NOMO-1 treated with DMSO at 0.1 percent for 48 hours (cell line): ENCODE results near the gene FGD2.

Source experiments
- DNase-seq: peaks from one replicate; lab custom pipeline; 2025; ENCODE audit not compliant: unreplicated experiment; lab: John Stamatoyannopoulos, UW

FGD2 gene

DNA sequence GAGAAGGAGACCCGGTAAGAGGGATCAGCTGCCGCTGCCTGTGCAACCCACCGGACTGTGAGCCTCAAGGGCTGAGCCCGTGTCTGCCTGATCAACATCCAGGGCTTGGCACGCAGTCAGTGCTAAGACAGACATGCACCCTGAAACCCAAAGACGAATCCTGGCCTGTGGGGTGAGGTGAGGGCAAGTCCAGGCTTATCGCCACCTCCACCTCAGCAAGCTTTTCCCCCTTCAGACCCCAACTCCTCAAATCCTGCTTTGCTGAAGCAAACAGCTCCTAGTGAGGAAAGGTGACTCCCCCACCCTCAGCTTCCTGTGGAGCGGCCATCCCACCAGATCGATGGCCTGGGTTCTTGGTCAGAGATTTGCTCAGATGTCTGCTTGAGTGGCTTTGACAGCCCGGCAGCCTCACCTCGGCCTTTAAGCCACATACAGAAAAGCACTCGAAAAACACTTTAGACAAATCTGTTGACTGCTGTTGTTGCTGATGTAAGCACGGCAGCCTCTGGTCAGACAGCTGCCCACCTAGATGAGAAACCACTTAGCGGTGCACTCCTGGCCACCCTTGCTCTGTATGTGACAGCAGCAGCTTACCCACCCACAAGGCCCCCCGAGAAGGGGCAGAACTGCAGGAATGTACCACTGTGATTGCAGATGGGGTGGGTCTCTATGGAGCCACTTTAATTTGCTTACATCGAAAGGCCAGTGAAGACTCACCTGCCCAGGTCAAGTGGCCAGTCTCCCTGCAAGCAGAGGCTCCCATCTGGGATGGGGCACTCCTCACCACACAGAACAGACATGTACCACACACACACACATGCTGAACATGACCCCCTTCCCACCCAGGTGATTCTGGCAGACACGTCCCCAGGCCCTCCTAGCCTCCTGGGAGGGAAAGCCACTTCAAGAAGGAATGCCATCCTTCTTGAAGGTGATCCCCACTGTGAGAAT is 34.3 kb upstream of the FGD2 start:
- DNase-seq, result no peak

DNA sequence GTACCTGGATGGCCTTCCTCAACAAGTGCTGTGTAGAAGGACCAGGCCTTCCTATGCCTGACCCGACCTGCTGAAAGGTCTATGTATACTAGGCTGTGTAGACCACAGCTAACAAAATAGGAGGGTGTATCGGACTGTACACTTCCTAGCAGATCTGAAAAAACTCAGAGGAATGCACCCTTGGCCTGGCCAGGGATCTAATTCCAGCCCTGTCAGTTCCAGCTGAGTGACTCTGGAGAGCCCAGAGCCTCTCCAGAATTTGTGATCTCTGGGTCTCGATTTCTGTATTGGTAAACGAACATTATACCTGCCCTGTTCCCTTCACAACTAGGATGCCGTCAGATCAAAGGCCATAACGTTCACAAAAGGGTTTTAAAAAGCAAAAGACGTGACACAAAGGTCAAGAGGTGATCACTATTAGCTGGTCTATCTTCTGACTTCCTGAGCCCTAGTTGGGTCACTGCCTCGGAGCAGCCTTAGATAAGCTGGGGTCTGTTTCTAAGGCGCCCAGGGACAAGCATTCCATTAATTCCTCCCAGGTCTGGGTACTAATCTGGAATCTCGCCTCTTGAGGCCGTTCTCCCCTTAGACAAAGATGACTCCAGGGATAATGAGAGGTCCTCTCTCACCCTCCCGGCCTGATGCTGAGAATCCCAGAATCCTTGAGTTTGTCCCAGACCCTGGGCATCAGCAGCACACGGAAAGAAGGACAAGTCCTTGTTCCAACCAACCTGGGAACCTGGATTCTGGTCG is 33.4 kb upstream of the FGD2 start:
- no peak for DNase-seq

DNA sequence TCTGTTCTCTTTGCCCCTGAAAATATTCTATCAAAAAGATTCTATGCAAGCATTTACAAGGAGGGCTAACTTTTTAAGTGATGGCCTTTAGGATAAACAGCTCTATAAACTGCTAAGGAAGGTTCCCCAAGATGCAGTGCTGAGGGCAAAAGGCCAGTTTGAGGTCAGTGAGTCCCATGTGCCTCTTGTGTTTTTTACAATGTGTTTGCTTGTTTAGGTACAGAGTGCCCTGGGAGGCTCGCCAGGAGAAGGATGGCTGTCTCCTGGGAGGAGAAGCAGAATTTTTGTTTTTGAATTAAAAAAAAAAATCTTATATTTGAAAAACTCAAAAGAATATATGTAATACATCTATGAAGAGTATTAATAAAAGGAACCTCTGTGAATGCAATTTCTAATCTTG is 32.3 kb upstream of the FGD2 start:
- no peak for DNase-seq

DNA sequence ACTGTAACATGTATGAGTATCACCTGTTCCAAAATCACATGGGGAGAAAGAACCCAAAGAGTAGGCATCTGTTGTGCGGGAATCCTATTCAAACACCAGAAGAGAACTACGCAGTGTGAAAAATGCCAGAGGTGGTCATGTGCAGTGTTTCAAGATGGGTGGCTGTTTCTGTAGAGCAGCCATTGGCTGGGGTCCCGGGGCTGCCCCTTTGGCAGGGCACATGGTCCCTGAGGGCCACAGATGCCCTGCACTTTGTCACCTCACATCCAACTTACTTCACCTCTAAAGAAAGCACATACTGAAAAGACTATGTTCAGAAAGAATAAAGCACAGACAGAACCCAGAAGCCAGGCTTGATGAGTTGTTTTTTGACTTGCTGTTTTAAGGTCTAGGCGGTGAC is 31.8 kb upstream of the FGD2 start:
- no peak for DNase-seq

DNA sequence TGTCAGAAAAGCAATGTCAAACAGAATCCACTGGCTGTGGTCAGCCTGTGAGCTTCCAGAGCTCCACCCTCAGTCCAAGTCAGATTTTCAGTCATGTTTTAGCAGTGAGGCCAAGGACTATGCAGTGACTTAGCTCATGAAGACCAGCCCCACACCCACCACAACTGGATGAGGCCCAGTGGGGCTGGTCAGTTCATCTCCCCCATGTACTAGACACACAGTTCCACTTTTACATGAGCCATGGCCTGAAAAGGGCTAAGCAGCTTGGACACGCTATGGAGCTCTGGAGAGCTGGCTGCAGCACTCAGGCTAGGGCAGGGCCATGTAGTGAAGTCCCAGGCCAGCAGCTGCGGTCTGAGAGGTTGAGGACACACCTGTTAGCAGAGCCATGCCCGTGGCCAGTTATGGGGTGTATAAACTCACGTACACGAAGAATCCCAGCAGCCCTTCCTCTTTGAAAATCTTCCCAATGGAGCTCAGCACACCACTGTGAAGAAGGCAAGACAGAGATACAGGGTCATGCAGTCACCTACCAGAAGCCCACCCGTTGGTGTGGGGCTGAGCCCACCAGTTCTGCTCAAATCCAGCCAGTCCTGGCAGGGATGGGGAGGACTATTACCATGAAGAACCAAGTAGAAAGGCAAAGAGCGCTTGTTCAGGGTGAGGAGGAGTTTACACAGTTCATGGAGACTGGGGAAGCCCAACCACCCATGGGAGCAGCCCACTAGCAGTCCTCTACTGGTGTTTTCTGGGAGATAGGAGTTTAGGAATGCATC is 30.0 kb upstream of the FGD2 start:
- DNase-seq, result no peak

DNA sequence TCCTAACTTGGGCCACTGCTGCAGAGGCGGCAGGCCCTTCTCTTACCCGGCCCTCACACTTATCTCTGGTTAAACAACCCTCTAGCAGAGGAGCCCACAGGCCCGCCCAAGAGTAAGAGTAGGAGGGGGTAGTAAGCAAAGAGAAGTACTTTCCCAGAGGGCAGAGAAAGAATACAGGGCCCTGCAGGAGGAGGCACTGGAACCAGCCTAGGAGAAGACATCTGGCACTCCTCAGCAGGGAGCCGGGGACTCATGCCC is 29.5 kb upstream of the FGD2 start:
- no peak for DNase-seq

DNA sequence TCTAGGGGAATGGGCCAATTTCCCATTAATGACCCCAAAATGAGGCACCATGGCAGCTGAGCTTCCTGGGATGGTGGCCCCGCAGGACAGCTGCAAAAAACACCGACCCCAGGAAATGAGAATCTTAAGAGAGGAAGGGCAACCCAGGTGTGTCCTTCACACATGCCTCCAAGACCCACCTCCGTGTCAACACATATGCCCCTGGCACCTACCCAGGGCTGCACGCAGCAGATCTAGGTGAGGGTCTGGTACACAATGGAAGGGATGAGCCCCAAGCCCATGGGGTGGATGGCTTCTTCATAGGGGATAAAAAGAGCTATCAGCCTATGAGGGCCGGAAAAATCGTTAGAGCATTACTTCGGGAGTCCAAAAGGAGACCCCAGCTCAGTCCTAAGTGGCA is 28.9 kb upstream of the FGD2 start:
- DNase-seq, result no peak

DNA sequence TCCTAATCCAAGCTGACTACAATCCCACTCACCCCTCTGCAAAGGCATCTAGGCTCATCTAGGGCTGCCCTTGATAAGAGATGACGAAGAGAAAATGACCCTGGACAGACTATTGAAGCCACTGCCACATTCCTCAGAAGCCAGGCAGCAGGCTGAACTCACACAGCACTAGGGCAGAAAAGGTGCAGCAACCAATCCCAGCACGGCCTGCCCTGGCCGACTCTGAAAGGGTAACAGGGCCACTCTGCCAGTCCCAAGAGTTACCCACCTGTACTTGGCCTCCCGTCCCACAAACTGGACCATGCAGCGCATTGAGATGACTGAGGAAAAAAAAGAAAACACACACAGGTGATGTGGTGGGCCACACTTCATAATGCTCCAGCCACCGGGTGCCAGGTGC is 28.5 kb upstream of the FGD2 start:
- DNase-seq, result no peak

DNA sequence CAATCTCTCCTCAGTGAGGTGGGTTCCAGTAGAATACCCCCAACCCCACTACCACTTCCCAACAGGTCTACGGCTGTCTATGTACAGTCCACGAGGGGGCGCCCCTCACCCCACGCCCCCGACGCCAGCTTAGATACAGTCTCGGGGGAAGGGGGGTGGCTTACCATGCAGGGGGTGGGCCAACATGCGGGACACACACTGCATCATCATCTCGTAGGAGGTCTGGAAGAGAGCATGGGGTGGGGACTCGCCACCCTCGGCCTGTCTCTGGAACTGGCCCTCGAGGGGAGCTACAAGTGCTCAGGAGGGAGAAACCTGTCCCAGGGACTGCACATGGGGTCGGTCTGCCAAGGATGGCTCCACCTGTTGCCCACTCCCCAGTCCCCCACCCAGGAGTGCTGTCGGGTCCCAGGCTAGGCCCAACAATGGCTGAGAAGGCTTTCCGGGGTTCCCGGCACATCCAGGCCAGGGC is 27.9 kb upstream of the FGD2 start:
- DNase-seq, result no peak

DNA sequence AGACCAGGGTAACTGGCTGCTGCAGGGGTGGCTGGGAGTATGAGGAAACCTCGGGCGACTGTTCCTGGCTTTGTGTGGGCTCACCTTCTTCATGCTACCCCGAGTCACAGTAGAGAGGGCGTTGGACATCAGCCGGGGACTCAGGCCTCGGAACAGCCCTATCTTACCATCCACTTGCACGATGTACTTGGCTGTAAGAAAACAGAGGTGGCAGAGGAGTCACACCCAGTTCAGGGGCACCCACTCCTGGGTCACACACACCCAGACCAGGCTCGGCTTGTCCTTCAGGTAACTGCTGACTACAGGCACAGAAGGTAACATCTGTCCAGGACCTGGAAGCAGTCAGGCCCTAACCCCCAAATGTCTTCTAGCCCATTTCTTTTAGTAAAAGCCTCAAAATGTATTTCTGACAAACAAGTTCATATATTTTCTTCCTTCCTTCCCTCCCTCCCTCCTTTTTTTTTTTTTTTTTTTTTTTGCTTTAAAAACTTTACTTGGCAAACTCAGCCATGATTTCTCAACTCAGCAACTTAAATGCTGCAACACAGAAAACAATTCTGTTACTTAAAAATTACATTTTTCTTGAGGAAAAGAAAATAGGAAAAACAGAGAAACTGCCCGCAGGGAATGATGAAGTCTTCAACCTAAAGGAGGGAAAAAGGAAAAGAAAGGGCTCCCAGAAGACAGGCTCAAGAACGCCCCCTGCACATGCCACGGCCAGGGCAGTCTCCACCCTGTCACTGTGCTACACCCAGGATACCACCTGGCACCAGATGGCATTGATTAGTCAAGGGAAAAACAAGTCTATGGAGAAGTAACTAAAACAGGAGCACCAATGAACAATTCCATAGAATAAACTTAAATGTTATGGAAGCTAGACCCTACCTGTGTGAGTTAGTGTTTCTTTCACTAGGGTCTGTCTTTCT is 26.8 kb upstream of the FGD2 start:
- no peak for DNase-seq

DNA sequence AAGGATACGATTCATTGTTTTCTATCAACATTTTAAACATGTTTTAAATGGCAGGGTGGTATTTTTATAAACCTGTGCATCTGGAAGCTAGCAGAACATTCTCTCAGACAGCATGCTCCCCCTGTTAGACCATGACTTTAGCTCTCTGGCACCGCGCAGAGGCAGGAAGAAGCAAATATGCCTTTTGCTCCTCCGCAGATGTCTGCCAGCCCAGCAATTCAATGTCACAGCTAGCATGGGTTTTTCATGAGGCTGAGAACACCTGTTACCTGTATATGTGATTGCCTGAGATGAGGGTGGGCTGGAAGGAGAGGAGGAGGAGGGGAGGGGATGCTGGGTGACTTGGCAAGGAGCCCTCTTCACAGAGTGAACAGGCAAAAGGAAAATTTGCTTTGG is 26.1 kb upstream of the FGD2 start:
- DNase-seq, result no peak

DNA sequence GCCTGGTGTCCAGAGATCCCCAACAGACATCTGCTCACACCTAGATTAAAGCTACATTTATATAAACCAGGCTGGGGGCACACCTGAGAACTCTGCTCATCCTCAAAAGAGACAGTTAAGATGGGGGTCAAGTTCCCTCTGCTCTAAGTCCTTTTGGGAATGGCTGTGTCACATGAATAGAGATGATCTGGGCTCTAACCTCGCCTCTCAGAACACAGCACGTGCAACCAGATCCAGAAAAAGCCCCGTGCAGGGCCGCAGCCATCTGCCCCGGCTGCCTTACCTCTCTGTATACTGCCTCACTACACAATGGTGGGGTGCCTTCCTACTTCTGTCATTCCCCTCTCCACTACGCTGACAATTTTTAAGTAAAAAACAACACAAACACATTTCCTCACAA is 25.3 kb upstream of the FGD2 start:
- no peak for DNase-seq

DNA sequence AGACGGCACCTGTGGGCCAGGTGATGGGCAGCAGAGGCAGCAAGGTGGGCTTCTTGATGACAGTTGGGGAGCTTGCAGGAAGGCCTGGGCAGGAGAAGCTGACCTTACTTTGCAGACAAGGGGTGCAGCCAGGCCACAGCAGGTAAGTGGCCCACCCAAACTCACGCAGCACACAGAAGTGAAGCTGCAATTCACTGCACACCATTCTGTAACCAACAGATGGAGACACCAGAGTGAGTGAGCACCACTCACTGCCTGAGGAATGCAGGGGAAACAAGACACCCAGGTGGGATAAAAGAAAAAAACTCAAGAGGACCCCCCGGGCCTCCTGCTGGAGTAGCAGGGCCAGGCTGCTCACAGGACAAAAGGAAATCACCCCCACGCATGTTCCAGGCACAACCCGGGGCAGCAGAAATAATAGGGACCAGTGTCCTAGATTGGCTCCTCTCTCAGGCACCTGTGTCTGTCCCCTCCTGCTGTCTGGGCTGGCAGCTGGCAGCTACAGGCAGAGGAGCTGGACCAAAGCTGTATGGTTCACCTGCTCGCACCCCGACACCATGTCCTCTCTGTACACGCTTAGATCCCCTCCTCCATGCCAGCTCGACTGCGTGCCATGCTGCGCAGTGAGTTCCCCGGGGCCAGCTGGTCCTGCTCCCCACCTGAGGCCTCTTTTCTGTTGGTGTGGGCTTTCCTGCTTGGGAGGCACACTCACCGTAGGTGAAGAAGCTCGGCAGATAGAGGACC is 24.4 kb upstream of the FGD2 start:
- DNase-seq, result no peak

DNA sequence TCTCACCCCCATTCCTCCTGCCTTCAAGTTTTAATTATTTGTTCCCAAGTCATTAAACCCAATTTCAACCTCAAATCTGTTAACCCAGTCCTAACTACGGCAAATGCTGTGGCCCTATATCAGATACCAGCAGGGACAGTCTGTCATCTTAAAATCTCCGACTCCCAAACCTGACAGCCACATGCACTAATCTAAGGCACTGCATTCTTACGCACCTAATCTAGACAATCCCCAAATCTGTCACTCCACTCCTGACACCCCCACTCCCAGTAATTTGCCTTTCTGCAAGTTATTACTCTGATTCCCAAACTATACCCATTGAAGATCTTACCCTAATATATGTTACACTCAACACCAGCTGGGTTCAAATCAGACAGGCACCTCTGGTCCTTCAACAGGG is 21.9 kb upstream of the FGD2 start:
- no peak for DNase-seq

DNA sequence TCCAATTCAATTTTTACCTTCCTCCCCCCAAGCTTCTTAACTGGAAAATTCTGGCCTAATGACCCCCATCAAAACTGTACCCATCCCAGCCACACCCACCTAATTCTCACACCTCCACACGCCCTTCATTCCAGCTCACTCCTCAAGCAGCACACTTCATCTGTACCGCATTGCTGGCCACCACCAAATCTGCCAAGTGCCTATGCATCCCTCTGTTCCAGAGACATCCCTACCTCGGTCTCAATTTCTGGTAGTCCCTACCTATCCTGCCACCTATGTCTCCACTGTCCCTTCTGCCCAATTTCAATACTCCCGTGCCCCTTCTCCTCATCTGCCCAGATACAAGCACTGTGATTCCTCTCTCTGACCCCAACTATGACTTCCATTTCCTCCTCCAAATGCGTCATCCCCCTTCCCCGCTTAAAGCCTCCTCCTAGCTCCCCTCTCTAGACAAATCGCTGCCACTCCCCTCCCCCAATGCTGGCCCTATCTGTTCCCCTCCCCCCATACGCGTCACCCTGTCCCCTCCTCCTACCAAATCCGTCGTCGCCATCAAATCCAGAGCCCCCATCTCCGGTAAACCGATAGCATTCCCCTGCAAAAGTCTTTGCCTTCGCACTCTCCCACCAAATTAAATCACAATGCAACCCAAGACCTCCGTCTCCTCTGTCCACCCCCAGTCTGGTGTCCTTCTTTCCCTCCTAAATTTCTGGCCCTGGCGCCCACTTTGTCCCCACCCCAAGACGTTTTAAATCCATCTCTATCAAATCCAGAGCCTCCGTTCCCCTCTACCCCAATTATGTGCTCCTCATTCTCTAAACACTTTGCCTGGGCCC is 20.7 kb upstream of the FGD2 start:
- DNase-seq, result peak; percentile 42

DNA sequence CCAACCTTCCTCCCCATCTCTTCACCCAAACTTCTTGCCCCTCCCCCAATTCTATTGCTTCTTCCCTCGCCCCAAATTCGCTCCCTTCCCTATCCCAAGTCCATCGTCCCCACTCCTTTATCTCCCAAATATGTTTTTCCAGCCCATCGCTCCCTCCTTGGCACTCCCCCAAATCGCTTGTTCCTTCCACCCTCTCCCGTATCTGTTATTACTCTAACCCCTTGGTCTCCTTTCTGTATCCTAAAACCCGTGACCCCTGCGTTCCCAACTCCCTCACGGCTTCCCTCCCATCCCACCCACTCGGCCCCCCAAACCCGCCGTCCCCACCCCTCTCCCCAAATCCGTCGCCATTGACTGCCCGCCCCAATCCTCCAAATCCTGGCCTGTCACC is 20.0 kb upstream of the FGD2 start:
- DNase-seq, result no peak

DNA sequence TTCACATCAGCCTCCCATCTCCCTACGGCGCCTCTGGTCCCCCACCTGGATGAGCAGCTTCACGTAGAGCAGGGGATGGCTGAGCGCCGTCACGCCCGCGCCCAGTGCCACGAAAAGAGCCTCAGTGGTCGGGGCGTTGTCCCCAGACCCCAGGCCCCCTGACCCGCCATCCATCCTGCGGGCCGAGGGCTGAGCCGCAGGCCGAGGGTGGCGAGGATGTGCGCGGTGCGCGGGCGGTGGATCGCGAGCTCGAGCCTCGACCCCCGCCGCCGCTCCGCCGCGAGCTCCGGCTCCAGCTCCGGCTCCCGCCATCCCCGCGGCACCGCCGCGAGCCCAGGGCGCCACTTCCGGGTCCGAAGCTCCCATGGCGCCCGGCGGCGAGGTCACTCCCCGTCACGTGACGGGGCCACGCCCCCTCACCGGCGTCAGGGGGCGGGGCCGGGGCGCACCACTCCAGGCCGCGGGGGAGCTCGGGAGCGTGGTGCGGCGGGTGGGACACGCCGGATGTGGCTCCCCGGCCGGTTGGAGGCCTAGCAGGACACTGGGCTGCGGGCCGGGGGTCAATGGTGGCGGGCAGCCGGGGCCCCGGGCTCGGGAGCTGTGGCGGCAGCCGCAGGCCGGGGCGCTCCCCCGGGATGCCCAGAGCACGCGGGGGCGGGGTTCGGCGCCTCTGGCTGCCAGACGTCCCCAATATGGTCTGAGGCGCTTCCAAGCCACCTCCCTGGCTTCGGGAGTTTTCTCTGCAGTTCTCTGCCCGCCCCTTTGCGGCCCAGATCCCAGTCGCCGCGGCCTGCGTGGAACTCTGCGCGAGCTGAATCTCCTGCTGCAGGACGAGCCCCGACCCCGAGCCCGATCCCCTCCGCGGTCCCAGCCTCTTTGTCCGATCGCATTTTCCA is 19.4 kb upstream of the FGD2 start, which contains the start of gene MTCH1:
Gene MTCH1, minus strand, starts transcription at position 389 of the 896 bp plus-strand sequence. Its CDS starts 23 bp downstream, at position 366.
- DNase-seq, result peak; percentile 78

DNA sequence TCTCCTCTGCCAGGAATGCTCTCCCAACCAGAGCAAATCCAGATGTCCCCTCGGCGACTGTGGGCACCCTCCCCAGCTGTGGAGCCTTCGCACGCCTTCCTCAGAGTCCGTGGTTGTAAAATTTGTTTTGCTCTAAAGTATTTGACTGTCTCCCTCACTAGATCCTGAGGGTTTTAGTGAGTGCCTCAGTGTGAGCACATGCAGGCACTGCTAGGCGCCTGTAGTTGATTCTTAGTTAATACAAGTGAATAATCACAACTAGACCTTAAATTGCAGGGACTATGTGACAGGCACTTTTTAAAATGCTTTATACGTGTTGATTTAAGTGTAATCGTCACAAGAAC is 18.8 kb upstream of the FGD2 start:
- peak; percentile 49 for DNase-seq
